ENCODE measurements around the gene DZANK1.

The DZANK1 gene

DNA sequence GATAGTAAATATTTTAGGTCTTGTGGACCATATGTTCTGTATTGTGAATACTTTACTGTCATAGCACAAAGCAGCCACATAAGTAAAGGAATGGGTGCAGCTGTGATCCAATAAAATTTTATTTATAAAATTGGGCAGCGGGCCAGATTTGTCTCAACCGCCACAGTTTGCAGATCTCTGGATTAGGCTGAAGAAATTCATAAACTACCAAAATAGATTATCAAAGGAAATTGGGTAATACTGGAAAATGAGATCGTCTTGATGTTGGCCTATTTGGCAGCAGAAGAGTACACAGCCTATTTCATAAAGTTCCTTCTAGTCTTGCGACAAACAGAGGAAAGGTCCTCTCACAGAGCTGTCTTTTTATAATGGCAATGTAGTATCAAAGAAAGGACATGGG is 69.8 kb downstream of the DZANK1 start:
- Histone ChIP-seq H3K27ac (no peak overlapping the region), H3K36me3 (no peaks in the 10 kb centered on the region), H3K4me1 (ENCODE audit: control insufficient read depth in 1 of 2, insufficient read depth in 1 of 2, low read depth in 1 of 2, low read length in 1 of 2) (peaks cover 0 to 25% of the 10 kb centered on the region in 2 experiments), H3K9me3 (no peaks in the 10 kb centered on the region), H3K27me3 (no peaks in the 10 kb centered on the region), H3K4me3 (ENCODE audit: low read depth in 1 of 2, low read length in 1 of 2) (no peak overlapping the region)
- TF ChIP-seq, protein P1, sequence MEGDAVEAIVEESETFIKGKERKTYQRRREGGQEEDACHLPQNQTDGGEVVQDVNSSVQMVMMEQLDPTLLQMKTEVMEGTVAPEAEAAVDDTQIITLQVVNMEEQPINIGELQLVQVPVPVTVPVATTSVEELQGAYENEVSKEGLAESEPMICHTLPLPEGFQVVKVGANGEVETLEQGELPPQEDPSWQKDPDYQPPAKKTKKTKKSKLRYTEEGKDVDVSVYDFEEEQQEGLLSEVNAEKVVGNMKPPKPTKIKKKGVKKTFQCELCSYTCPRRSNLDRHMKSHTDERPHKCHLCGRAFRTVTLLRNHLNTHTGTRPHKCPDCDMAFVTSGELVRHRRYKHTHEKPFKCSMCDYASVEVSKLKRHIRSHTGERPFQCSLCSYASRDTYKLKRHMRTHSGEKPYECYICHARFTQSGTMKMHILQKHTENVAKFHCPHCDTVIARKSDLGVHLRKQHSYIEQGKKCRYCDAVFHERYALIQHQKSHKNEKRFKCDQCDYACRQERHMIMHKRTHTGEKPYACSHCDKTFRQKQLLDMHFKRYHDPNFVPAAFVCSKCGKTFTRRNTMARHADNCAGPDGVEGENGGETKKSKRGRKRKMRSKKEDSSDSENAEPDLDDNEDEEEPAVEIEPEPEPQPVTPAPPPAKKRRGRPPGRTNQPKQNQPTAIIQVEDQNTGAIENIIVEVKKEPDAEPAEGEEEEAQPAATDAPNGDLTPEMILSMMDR (IDR thresholded peaks at IDR 0.05), result no peak

DNA sequence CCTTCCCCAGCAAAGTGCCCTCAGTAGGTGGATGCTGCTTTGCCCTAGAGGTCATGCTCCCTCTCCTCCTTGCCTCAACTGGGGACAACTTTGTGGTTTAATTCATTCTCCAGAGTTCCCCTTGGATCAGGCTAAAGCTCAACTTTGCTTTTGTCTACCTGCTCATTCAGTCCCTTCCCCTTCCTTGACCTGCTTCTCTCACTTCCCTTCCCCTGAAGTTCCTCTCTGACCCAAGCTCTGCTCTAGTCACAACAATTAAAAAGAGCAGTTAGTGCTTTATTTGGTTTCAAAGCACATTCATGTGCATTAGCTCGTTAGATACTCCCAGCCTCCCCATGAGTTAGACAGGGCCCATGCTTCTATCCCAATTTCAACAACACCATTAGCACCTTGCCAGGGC is 71.3 kb downstream of the DZANK1 start:
- H3K36me3 ChIP-seq, result no peaks in the 10 kb centered on the region
- no peak overlapping the region for H3K4me3 ChIP-seq (ENCODE audit: low read depth in 1 of 2, low read length in 1 of 2)
- peaks cover 0 to 25% of the 10 kb centered on the region in 2 experiments for H3K4me1 ChIP-seq (ENCODE audit: control insufficient read depth in 1 of 2, insufficient read depth in 1 of 2, low read depth in 1 of 2, low read length in 1 of 2)
- TF ChIP-seq, protein P1 (IDR thresholded peaks at IDR 0.05), result no peak
- H3K9me3 ChIP-seq, result no peaks in the 10 kb centered on the region
- no peak overlapping the region for H3K27ac ChIP-seq
- no peaks in the 10 kb centered on the region for H3K27me3 ChIP-seq

DNA sequence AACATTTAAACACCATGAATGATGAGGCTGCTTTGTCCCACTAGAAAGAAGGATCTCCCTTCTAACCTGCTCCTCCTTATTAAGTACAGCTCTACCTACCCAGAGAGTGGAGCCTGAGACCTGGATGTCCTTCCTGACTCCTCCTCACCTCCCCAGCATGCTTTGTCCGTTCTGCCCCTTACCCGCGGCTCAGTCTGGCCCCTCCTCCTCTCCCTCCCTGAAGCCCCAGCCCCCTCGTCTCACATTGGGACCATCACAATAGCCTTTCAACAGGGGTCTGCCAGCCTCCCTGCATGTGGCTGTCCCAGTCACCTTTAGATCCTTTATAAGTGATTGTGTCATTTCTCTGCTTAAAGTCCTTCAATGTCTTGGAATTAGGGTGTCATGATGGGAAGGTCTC is 72.5 kb downstream of the DZANK1 start:
- Histone ChIP-seq H3K27me3 (no peaks in the 10 kb centered on the region), H3K4me3 (ENCODE audit: low read depth in 1 of 2, low read length in 1 of 2) (no peak overlapping the region), H3K4me1 (ENCODE audit: control insufficient read depth in 1 of 2, insufficient read depth in 1 of 2, low read depth in 1 of 2, low read length in 1 of 2) (peaks cover 0 to 25% of the 10 kb centered on the region in 2 experiments), H3K9me3 (no peaks in the 10 kb centered on the region), H3K36me3 (peaks cover 4% of the 10 kb centered on the region), H3K27ac (no peak overlapping the region)
- TF ChIP-seq, protein P1 (IDR thresholded peaks at IDR 0.05), result no peak

DNA sequence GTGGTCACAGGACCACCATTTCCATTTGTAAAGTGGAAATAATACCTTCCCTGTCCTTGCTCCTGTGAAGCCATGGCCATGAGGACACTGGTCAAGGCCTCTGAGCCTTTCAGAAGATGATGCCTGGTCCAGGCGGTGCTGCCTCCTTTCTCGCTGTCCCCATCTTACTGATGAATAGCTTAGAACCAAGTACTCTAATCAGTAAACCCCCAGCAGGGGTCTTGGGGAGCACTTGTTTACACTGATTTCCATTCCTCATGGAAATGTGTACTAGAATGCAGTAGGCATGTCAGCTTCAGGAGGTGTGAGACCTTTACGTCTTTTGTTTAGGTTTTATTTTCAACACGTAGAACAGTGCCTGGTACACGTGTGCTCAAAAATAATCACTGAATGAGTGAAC is 75.1 kb downstream of the DZANK1 start:
- H3K4me3 ChIP-seq (ENCODE audit: low read depth in 1 of 2, low read length in 1 of 2), result no peak overlapping the region
- TF ChIP-seq, protein P1 (IDR thresholded peaks at IDR 0.05), result no peak
- H3K36me3 ChIP-seq, result peaks cover 8% of the 10 kb centered on the region
- no peak overlapping the region for H3K27ac ChIP-seq
- no peaks in the 10 kb centered on the region for H3K27me3 ChIP-seq
- H3K9me3 ChIP-seq, result no peaks in the 10 kb centered on the region
- H3K4me1 ChIP-seq (ENCODE audit: control insufficient read depth in 1 of 2, insufficient read depth in 1 of 2, low read depth in 1 of 2, low read length in 1 of 2), result peaks cover 0 to 15% of the 10 kb centered on the region in 2 experiments

DNA sequence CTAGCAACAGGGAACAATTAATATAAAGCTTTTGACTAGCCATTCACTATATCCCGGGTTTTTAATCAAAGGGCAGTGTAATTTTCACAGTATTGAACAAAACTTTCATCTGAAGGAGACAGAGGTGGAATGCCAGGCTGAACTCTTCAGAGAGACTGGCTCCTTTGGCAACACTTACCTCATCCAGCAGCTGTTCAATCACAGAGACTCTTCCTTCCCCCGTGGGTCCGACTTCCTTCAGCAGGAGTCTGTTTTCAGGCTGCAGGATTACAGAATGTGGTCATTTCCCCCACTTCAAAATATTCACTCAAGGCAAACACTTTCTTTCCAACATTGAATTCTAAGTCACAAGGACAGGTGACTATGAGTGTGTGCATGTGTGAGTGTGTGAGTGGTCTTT is 76.6 kb downstream of the DZANK1 start:
- Histone ChIP-seq H3K36me3 (peaks cover 8% of the 10 kb centered on the region), H3K4me3 (ENCODE audit: low read depth in 1 of 2, low read length in 1 of 2) (no peak overlapping the region), H3K27me3 (no peaks in the 10 kb centered on the region), H3K4me1 (ENCODE audit: control insufficient read depth in 1 of 2, insufficient read depth in 1 of 2, low read depth in 1 of 2, low read length in 1 of 2) (peaks cover 0 to 2% of the 10 kb centered on the region in 2 experiments), H3K9me3 (no peaks in the 10 kb centered on the region), H3K27ac (no peak overlapping the region)
- TF ChIP-seq, protein P1 (IDR thresholded peaks at IDR 0.05), result no peak

DNA sequence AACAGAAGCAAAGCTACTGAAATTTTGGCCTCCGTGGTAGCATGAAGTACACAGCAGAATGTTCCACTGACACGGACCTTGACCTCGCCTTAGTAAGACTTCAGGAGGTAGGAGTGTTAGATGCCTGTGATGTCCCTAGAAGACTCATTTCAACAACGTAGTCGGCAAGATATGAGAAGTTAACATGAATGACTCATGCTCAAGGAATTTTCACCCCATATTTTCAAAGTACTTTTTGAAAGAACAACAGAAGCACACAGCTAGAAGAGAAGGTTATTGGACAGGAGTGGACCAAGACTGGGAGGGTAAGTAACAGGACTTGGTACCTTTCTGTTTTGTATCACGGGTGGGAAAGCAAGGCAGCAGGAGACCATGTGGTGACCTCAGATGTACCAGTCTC is 78.0 kb downstream of the DZANK1 start:
- Histone ChIP-seq H3K27ac (no peak overlapping the region), H3K36me3 (peaks cover 8% of the 10 kb centered on the region), H3K4me1 (ENCODE audit: control insufficient read depth in 1 of 2, insufficient read depth in 1 of 2, low read depth in 1 of 2, low read length in 1 of 2) (no peaks in the 10 kb centered on the region), H3K9me3 (no peaks in the 10 kb centered on the region), H3K27me3 (no peaks in the 10 kb centered on the region), H3K4me3 (ENCODE audit: low read depth in 1 of 2, low read length in 1 of 2) (no peak overlapping the region)
- TF ChIP-seq, protein P1 (IDR thresholded peaks at IDR 0.05), result no peak

All from neutrophil (primary cell).